Neutrophil (primary cell): ENCODE measurements around the gene TMEM253.

Experiments used
- H3K27ac ChIP-seq: fragments of 200-600 bp; sonication (generic); 2 replicates; pipeline ENCODE4 v1.5.1; 2016; ENCODE audit warnings: mild to moderate bottlenecking, moderate library complexity
- H3K27me3 ChIP-seq: fragments of 200-600 bp; sonication (generic); 2 replicates; pipeline ENCODE4 v1.6.0; 2016; ENCODE audit warnings: mild to moderate bottlenecking
- H3K36me3 ChIP-seq: fragments of 200-600 bp; sonication (generic); 2 replicates; pipeline ENCODE4 v1.5.1; 2017
- H3K4me1 ChIP-seq, 2 experiments: fragments of 200-600 bp in 1 of 2; sonication (generic) in 1 of 2; 1 replicate in 1 of 2; 2 replicates in 1 of 2; pipeline versions ENCODE4 v1.5.1 to v1.6.1; 2013 to 2016; ENCODE audit warnings: low read depth in 1 of 2, low read length in 1 of 2, mild to moderate bottlenecking in 1 of 2, moderate library complexity in 1 of 2; ENCODE audit not compliant: control insufficient read depth in 1 of 2, insufficient read depth in 1 of 2
- H3K4me3 ChIP-seq, 2 experiments: fragments of 200-600 bp in 1 of 2; sonication (generic) in 1 of 2; 1 replicate in 1 of 2; 2 replicates in 1 of 2; pipeline ENCODE4 v1.5.1; 2013 to 2016; ENCODE audit warnings: low read depth in 1 of 2, low read length in 1 of 2, mild to moderate bottlenecking in 1 of 2, moderate library complexity in 1 of 2
- H3K9me3 ChIP-seq: fragments of 200-600 bp; sonication (generic); 2 replicates; pipeline ENCODE4 v1.5.1; 2016
- CTCF ChIP-seq: fragments of 200-600 bp; sonication (generic); IDR thresholded peaks from 2 replicates; pipeline ENCODE4 v1.5.1; 2016; ENCODE audit warnings: antibody characterized with exemption

TMEM253 gene

GRCh38 chr14:21090194-21090939 lies 10.5 kb upstream of the TMEM253 start:
- peaks cover 34 to 48% of the 10 kb centered on the region in 2 experiments for H3K4me1 ChIP-seq
- peaks cover 39% of the 10 kb centered on the region for H3K36me3 ChIP-seq
- no peaks in the 10 kb centered on the region for H3K9me3 ChIP-seq
- H3K27me3 ChIP-seq, result peaks cover 7% of the 10 kb centered on the region
- H3K27ac ChIP-seq, result peak overlapping the region; percentile 97
- peak; percentile 75 for TF ChIP-seq CTCF
- no peak overlapping the region for H3K4me3 ChIP-seq

GRCh38 chr14:21090940-21091663 lies 9.8 kb upstream of the TMEM253 start:
- H3K4me3 ChIP-seq, result no peak overlapping the region
- no peaks in the 10 kb centered on the region for H3K9me3 ChIP-seq
- H3K4me1 ChIP-seq, result peaks cover 27 to 41% of the 10 kb centered on the region in 2 experiments
- peak overlapping the region; percentile 5 for H3K27ac ChIP-seq
- peaks cover 11% of the 10 kb centered on the region for H3K27me3 ChIP-seq
- TF ChIP-seq CTCF, result no peak
- peaks cover 36% of the 10 kb centered on the region for H3K36me3 ChIP-seq

- peak overlapping the region; percentile 5 for H3K27ac ChIP-seq
- H3K4me3 ChIP-seq, result no peak overlapping the region
- H3K4me1 ChIP-seq, result peaks cover 20 to 34% of the 10 kb centered on the region in 2 experiments
Observed at GRCh38 chr14:21091821-21092272, 9.0 kb upstream of the TMEM253 start.

GRCh38 chr14:21092273-21093011 lies 8.4 kb upstream of the TMEM253 start:
- Histone ChIP-seq H3K27me3 (peaks cover 25% of the 10 kb centered on the region), H3K27ac (peak overlapping the region; percentile 21), H3K4me3 (no peak overlapping the region), H3K4me1 (peaks cover 14 to 29% of the 10 kb centered on the region in 2 experiments), H3K36me3 (peaks cover 36% of the 10 kb centered on the region), H3K9me3 (no peaks in the 10 kb centered on the region)
- peak; percentile 99 for TF ChIP-seq CTCF

More at GRCh38 chr14:21091821-21092272, 9.0 kb upstream of the TMEM253 start:
- H3K36me3 ChIP-seq, result peaks cover 36% of the 10 kb centered on the region
- H3K27me3 ChIP-seq, result peaks cover 19% of the 10 kb centered on the region
- H3K9me3 ChIP-seq, result no peaks in the 10 kb centered on the region
- no peak for TF ChIP-seq CTCF

GRCh38 chr14:21093018-21093417 lies 7.8 kb upstream of the TMEM253 start:
- Histone ChIP-seq H3K36me3 (peaks cover 36% of the 10 kb centered on the region), H3K27ac (no peak overlapping the region), H3K27me3 (peaks cover 30% of the 10 kb centered on the region), H3K4me3 (no peak overlapping the region), H3K4me1 (peaks cover 8 to 28% of the 10 kb centered on the region in 2 experiments), H3K9me3 (no peaks in the 10 kb centered on the region)
- no peak for TF ChIP-seq CTCF
